ENCODE results near the gene PTMS.

DNA sequence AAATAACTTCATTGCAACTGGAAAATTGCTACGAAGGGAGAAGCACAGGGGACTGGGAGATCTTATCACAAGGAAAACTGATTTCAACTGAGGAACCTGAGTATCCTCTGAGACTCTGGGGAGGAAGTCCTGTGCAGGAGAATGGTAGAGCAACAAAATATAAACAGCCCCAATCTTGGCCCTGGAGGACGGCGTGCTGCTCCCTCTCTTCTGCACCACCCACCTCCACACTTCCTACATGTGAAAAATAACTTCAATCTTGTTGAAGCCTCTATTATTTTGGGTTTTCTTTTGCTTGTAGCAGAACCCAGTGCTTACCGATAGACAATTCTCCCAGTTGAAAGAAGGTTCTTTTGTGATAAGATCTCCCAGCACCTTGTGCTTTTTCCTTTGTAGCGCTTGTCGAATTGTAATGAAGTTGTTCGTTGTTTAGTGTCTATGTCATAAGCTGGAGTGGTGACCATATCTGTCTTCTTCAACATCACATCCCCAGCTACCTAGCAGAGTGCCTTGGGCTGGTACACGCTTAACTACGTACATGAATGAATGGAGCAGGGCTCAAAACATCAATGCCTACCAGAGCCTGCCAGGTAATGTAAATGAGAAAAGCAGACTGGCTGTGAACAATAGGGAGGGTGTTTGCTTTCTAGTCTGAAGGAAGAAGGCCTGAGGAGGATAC, 20.4 kb downstream of the PTMS start:
- TF ChIP-seq EZH2 (IDR thresholded peaks at IDR 0.05; ENCODE audit: insufficient read depth, poor library complexity, severe bottlenecking) (no peak), EZH2phosphoT487 (IDR thresholded peaks at IDR 0.05; ENCODE audit: insufficient read depth, low read depth) (no peak)

Data from GM23248 (cell line).